Sigmoid colon (tissue), 4 donors: ENCODE measurements around the gene DHDH.

Experiments
- CTCF ChIP-seq, 4 experiments: fragments of 450-650 bp in 3 of 4; fragments of 200-600 bp in 1 of 4; IDR thresholded peaks; one replicate each; pipeline ENCODE4 v1.5.1; 2016 to 2019; ENCODE audit warnings: antibody characterized with exemption in 4 of 4, mild to moderate bottlenecking in 3 of 4, moderate library complexity in 2 of 4
- EP300 ChIP-seq, 4 donors: sonication (generic); formaldehyde crosslinking; IDR thresholded peaks; one replicate each; pipeline ENCODE4 v1.6.1; 2017; ENCODE audit warnings: antibody characterized with exemption in 4 of 4
- POLR2A ChIP-seq, 2 donors: fragments of 450-650 bp; IDR thresholded peaks; one replicate each; pipeline ENCODE4 v1.6.1; 2016; ENCODE audit warnings: antibody characterized with exemption in 2 of 2, mild to moderate bottlenecking in 2 of 2, moderate library complexity in 2 of 2
- POLR2AphosphoS5 ChIP-seq, 4 donors: sonication (generic); formaldehyde crosslinking; IDR thresholded peaks; one replicate each; pipeline ENCODE4 v1.6.1; 2017; ENCODE audit warnings: antibody characterized with exemption in 4 of 4

GRCh38 chr19:48975947-48976847 lies 42.7 kb downstream of the DHDH start:
- no peak for TF ChIP-seq CTCF (IDR thresholded peaks at IDR 0.05)
- TF ChIP-seq POLR2A (IDR thresholded peaks at IDR 0.05) = no peak
- no peak for TF ChIP-seq EP300 (IDR thresholded peaks at IDR 0.05)
- TF ChIP-seq POLR2AphosphoS5 (IDR thresholded peaks at IDR 0.05) = no peak
